Stimulated activated naive CD4-positive, alpha-beta T cell treated with Interleukin-2 at 50 U/mL for 16 hours (primary cell): ENCODE data around the gene DDX31.

ENCODE experiments used
- DNase-seq: peaks from one replicate; lab custom pipeline; 2025; lab: John Stamatoyannopoulos, UW

The DDX31 gene

GRCh38 chr9:132594412-132594811 lies 75.4 kb downstream of the DDX31 start:
- no peak for DNase-seq

- DNase-seq: no peak
Observed at GRCh38 chr9:132592451-132592850, 77.3 kb downstream of the DDX31 start.

- DNase-seq: no peak
Observed at GRCh38 chr9:132591751-132592314, 78.0 kb downstream of the DDX31 start.

GRCh38 chr9:132591244-132591643 lies 78.5 kb downstream of the DDX31 start:
- no peak for DNase-seq

- DNase-seq: no peak
Observed at GRCh38 chr9:132590318-132591182, 79.2 kb downstream of the DDX31 start.

- no peak for DNase-seq
Observed at GRCh38 chr9:132590037-132590317, 79.8 kb downstream of the DDX31 start.

GRCh38 chr9:132589148-132590036 lies 80.4 kb downstream of the DDX31 start:
- DNase-seq: no peak

- DNase-seq: no peak
Observed at GRCh38 chr9:132588501-132589147, 81.2 kb downstream of the DDX31 start.

GRCh38 chr9:132588098-132588497 lies 81.7 kb downstream of the DDX31 start:
- DNase-seq: no peak

- DNase-seq: no peak
Observed at GRCh38 chr9:132587592-132587955, 82.2 kb downstream of the DDX31 start.

GRCh38 chr9:132586830-132587591 lies 82.8 kb downstream of the DDX31 start:
- DNase-seq: no peak

GRCh38 chr9:132585954-132586829 lies 83.6 kb downstream of the DDX31 start:
- no peak for DNase-seq

- DNase-seq: no peak
Observed at GRCh38 chr9:132584601-132585560, 84.9 kb downstream of the DDX31 start.

GRCh38 chr9:132583584-132584304 lies 86.0 kb downstream of the DDX31 start:
- no peak for DNase-seq

GRCh38 chr9:132582786-132583583 lies 86.8 kb downstream of the DDX31 start:
- no peak for DNase-seq

GRCh38 chr9:132582276-132582785 lies 87.5 kb downstream of the DDX31 start, which contains the start of gene BARHL1:
TSS of gene BARHL1 (plus strand) at chr9:132582606. CDS start at chr9:132582798, 192 bp downstream.
- no peak for DNase-seq

GRCh38 chr9:132579427-132579798 lies 90.4 kb downstream of the DDX31 start:
- DNase-seq: no peak
